ENCODE data around the gene PDK4. TPM values are rescaled to one million over a fixed set of nuclear protein-coding genes. Genes with fewer than 3 reads are reported as not detected.
A peak's percentile ranks its signal among the peaks of the same experiment; 100 is the strongest.

The PDK4 gene
- total and polyA plus RNA-seq, 2 of the 13 experiments (the other 11 are each of a cell fraction or from before 2014, with no cell fraction given) = 0.04 TPM; not detected in 1

DNA sequence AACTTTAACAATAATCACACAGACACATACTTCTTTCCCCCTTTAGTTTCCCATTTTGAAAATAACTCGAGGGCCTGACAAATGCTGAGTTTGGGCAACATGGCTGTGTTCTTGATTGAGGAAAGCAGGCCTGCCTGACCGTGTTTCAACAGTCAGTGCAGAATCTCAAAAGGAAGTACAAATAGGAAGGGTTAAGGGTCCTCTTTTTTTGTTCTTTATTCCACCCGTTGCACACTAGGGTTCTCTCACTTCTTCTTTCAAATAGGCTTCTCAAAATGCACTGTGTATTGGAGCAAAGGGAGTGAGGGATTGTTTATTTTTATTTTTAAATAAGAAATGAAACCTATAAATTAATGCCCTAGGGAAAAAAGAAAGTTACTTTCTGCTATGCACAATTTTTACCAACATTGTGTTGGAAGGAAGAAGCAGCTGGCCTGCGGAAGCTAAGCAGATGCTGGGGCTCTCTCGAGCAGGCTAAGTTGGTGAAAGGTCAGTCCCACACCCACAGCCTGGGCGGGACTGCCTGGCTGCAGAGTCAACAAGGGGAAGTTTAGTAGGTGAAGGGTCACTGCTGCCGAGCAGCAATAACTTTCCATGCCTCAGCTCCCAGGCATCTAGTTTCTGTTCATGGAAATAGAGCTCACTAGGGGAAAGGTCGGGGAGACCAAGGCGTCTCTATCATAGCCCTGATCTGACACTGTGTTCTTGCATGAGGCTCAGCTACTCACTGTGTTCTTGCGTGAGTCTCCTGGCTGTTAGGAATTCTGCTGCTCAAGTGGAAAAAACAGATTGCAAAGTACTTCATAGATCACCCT lies 12.2 kb upstream of the PDK4 start (continued):
- TF ChIP-seq ASH2L (IDR thresholded peaks at IDR 0.05; ENCODE audit: insufficient read length, low read depth, low read length) (peak; percentile 47), KDM6A (CRISPR knock-in tag; IDR thresholded peaks at IDR 0.05; ENCODE audit: low read depth) (peak; percentile 67), IKZF1 (IDR thresholded peaks at IDR 0.05) (no peak), FOXA3 (CRISPR knock-in tag; IDR thresholded peaks at IDR 0.05) (peak; percentile 99), JARID2 (CRISPR knock-in tag; IDR thresholded peaks at IDR 0.05; ENCODE audit: insufficient replicate concordance) (no peak), ONECUT2 (CRISPR knock-in tag; IDR thresholded peaks at IDR 0.05) (no peak), HNF4G (IDR thresholded peaks at IDR 0.05; ENCODE audit: borderline replicate concordance, low read depth, low read length) (peak; percentile 63; the same call in 1 of the 2 replicates), HNF4G (CRISPR knock-in tag; IDR thresholded peaks at IDR 0.05; ENCODE audit: borderline replicate concordance, low read depth) (no peak), KLF12 (CRISPR knock-in tag; IDR thresholded peaks at IDR 0.05; ENCODE audit: borderline replicate concordance) (peak; percentile 86; the same call in 1 of the 2 replicates), KLF16 (CRISPR knock-in tag; IDR thresholded peaks at IDR 0.05) (peak in 1 of 2 experiments; percentile 71; a peak in 1 of 4 replicates), ZNF510 (CRISPR knock-in tag; IDR thresholded peaks at IDR 0.05; ENCODE audit: low read depth) (no peak), THAP11 (CRISPR knock-in tag; IDR thresholded peaks at IDR 0.05) (peak; percentile 61; the same call in 1 of the 2 replicates), ZNF850 (CRISPR knock-in tag; conservative IDR thresholded peaks at IDR 0.05) (no peak), NR2F2 (IDR thresholded peaks at IDR 0.05; ENCODE audit: borderline replicate concordance, low read depth) (peak; percentile 72; the same call in 1 of the 2 replicates), ZNF543 (CRISPR knock-in tag; IDR thresholded peaks at IDR 0.05) (no peak), FOXK2 (IDR thresholded peaks at IDR 0.05) (peak; percentile 74), ZNF33B (CRISPR knock-in tag; IDR thresholded peaks at IDR 0.05) (0 out of 2 replicates have a peak, but pooled peaks have one; percentile 34), NCOA2 (CRISPR knock-in tag; IDR thresholded peaks at IDR 0.05) (peak; percentile 87)
- TF ChIP-seq, protein P1, sequence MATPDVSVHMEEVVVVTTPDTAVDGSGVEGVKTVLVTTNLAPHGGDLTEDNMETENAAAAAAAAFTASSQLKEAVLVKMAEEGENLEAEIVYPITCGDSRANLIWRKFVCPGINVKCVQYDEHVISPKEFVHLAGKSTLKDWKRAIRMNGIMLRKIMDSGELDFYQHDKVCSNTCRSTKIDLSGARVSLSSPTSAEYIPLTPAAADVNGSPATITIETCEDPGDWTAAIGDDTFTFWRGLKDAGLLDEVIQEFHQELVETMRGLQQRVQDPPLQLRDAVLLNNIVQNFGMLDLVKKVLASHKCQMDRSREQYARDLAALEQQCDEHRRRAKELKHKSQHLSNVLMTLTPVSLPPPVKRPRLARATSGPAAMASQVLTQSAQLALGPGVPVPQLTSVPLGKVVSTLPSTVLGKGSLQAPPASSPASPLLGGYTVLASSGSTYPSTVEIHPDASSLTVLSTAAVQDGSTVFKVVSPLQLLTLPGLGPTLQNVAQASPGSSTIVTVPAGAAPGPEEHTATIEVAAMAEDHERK (CRISPR knock-in tag; IDR thresholded peaks at IDR 0.05; ENCODE audit: low read depth) = no peak
- TF ChIP-seq, protein P2, sequence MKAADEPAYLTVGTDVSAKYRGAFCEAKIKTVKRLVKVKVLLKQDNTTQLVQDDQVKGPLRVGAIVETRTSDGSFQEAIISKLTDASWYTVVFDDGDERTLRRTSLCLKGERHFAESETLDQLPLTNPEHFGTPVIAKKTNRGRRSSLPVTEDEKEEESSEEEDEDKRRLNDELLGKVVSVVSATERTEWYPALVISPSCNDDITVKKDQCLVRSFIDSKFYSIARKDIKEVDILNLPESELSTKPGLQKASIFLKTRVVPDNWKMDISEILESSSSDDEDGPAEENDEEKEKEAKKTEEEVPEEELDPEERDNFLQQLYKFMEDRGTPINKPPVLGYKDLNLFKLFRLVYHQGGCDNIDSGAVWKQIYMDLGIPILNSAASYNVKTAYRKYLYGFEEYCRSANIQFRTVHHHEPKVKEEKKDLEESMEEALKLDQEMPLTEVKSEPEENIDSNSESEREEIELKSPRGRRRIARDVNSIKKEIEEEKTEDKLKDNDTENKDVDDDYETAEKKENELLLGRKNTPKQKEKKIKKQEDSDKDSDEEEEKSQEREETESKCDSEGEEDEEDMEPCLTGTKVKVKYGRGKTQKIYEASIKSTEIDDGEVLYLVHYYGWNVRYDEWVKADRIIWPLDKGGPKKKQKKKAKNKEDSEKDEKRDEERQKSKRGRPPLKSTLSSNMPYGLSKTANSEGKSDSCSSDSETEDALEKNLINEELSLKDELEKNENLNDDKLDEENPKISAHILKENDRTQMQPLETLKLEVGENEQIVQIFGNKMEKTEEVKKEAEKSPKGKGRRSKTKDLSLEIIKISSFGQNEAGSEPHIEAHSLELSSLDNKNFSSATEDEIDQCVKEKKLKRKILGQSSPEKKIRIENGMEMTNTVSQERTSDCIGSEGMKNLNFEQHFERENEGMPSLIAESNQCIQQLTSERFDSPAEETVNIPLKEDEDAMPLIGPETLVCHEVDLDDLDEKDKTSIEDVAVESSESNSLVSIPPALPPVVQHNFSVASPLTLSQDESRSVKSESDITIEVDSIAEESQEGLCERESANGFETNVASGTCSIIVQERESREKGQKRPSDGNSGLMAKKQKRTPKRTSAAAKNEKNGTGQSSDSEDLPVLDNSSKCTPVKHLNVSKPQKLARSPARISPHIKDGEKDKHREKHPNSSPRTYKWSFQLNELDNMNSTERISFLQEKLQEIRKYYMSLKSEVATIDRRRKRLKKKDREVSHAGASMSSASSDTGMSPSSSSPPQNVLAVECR (CRISPR knock-in tag; IDR thresholded peaks at IDR 0.05; ENCODE audit: borderline replicate concordance) = peak; percentile 21; the same call in 1 of the 2 replicates
- TF ChIP-seq, protein P3, sequence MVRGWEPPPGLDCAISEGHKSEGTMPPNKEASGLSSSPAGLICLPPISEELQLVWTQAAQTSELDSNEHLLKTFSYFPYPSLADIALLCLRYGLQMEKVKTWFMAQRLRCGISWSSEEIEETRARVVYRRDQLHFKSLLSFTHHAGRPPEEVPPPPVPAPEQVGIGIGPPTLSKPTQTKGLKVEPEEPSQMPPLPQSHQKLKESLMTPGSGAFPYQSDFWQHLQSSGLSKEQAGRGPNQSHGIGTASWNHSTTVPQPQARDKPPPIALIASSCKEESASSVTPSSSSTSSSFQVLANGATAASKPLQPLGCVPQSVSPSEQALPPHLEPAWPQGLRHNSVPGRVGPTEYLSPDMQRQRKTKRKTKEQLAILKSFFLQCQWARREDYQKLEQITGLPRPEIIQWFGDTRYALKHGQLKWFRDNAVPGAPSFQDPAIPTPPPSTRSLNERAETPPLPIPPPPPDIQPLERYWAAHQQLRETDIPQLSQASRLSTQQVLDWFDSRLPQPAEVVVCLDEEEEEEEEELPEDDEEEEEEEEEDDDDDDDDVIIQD (CRISPR knock-in tag; IDR thresholded peaks at IDR 0.05; ENCODE audit: low read depth) = peak; percentile 76
- TF ChIP-seq, protein P4, sequence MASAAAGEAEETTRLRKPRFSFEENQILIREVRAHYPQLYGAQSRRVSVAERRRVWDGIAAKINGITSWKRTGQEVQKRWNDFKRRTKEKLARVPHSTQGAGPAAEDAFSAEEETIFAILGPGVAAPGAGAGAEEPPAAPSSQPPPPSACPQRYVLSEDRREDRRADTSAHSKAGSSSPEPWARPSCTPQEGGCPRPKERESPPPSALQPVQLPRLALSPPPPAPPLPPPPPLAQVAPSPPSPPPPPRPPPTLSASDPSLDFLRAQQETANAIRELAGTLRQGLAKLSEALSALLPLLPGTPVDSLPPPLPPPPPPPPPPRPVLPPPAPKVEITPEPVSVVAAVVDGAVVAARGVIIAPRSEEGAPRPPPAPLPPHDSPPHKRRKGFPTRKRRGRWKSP (CRISPR knock-in tag; IDR thresholded peaks at IDR 0.05) = no peak
